GM23338 (cell line): ENCODE measurements around the gene ZNF860. TPM values are rescaled to one million over a fixed set of nuclear protein-coding genes. Genes with fewer than 3 reads are reported as not detected.

Source experiments
- ATAC-seq: fragments of 200-7000 bp; cut with Tn5 transposase; 3 replicates; pipeline ENCODE4 v1.9.1; 2020
- DNase-seq: peaks from one replicate; pipeline ENCODE4 v3.0.0-alpha.2; 2015; ENCODE audit warnings: low spot score
- H2AFZ ChIP-seq: fragments of 200-600 bp; sonication (generic); 2 replicates; pipeline ENCODE4 v1.8.0; 2016; ENCODE audit warnings: antibody characterized with exemption, mild to moderate bottlenecking, moderate library complexity
- H3F3A ChIP-seq: fragments of 200-600 bp; sonication (generic); replicated peaks from 2 replicates; pipeline ENCODE4 v1.8.0; 2017; ENCODE audit warnings: antibody characterized with exemption, mixed run types, low read depth
- H3K27ac ChIP-seq: fragments of 200-600 bp; sonication (generic); 2 replicates; pipeline ENCODE4 v1.6.1; 2016; ENCODE audit warnings: low read depth
- H3K27me3 ChIP-seq: fragments of 200-600 bp; sonication (generic); 2 replicates; pipeline ENCODE4 v1.8.0; 2016; ENCODE audit warnings: mild to moderate bottlenecking, mixed run types, moderate library complexity; ENCODE audit not compliant: insufficient read depth
- H3K36me3 ChIP-seq: fragments of 200-600 bp; sonication (generic); 2 replicates; pipeline ENCODE4 v1.8.0; 2016; ENCODE audit warnings: mild to moderate bottlenecking; ENCODE audit not compliant: insufficient read depth
- H3K4me1 ChIP-seq: fragments of 200-600 bp; sonication (generic); 2 replicates; pipeline ENCODE4 v1.8.0; 2016; ENCODE audit warnings: mild to moderate bottlenecking, moderate library complexity; ENCODE audit not compliant: insufficient read depth
- H3K4me2 ChIP-seq: fragments of 200-600 bp; sonication (generic); 2 replicates; pipeline ENCODE4 v1.7.1; 2017; ENCODE audit warnings: mixed run types
- H3K4me3 ChIP-seq: fragments of 200-600 bp; sonication (generic); 2 replicates; pipeline ENCODE4 v1.6.1; 2016; ENCODE audit warnings: mixed run types
- H3K79me2 ChIP-seq: fragments of 200-600 bp; sonication (generic); replicated peaks from 2 replicates; pipeline ENCODE4 v1.8.0; 2017; ENCODE audit warnings: mild to moderate bottlenecking; ENCODE audit not compliant: insufficient read depth
- H3K9me2 ChIP-seq: fragments of 200-600 bp; sonication (generic); 2 replicates; pipeline ENCODE4 v1.8.0; 2017; ENCODE audit not compliant: insufficient read depth
- H4K20me1 ChIP-seq: fragments of 200-600 bp; sonication (generic); replicated peaks from 2 replicates; pipeline ENCODE4 v1.8.0; 2017; ENCODE audit warnings: mild to moderate bottlenecking; ENCODE audit not compliant: insufficient read depth
- H3K27ac Mint-ChIP-seq: 2 replicates; pipeline ENCODE4 v1.8.0; 2020; ENCODE audit warnings: inconsistent platforms, mild to moderate bottlenecking, moderate library complexity, mixed read lengths
- H3K27me3 Mint-ChIP-seq: 3 replicates; pipeline ENCODE4 v1.8.0; 2022; ENCODE audit warnings: low read depth, mild to moderate bottlenecking, moderate library complexity, mixed read lengths, inconsistent platforms; ENCODE audit not compliant: insufficient read depth, poor library complexity
- H3K36me3 Mint-ChIP-seq: 3 replicates; pipeline ENCODE4 v1.8.0; 2021; ENCODE audit warnings: low read depth, mild to moderate bottlenecking, inconsistent platforms, moderate library complexity, mixed read lengths
- H3K4me1 Mint-ChIP-seq: 3 replicates; pipeline ENCODE4 v1.8.0; 2020; ENCODE audit warnings: mild to moderate bottlenecking, inconsistent platforms, mixed read lengths
- H3K4me3 Mint-ChIP-seq: 3 replicates; pipeline ENCODE4 v1.8.0; 2021; ENCODE audit warnings: moderate library complexity, mild to moderate bottlenecking, inconsistent platforms, mixed read lengths
- H3K9me3 Mint-ChIP-seq: 3 replicates; pipeline ENCODE4 v1.8.0; 2020; ENCODE audit warnings: moderate library complexity, mild to moderate bottlenecking, inconsistent platforms, mixed read lengths
- EZH2phosphoT487 ChIP-seq: fragments of 200-600 bp; sonication (generic); IDR thresholded peaks from one replicate; pipeline ENCODE4 v1.8.1; 2018; ENCODE audit warnings: antibody characterized with exemption; ENCODE audit not compliant: unreplicated experiment
- JUNB ChIP-seq: IDR thresholded peaks from one replicate; pipeline ENCODE4 v1.6.1; 2016; ENCODE audit warnings: antibody characterized with exemption; ENCODE audit not compliant: unreplicated experiment
- REST ChIP-seq: IDR thresholded peaks from one replicate; pipeline ENCODE4 v1.6.1; 2018; ENCODE audit warnings: antibody characterized with exemption; ENCODE audit not compliant: unreplicated experiment
- ZNF114 ChIP-seq: fragments of 250-450 bp; sonication (Bioruptor Pico); IDR thresholded peaks from 2 replicates; pipeline ENCODE4 v1.5.0; 2020; ENCODE audit warnings: mild to moderate bottlenecking, moderate library complexity
- ZNF462 ChIP-seq: fragments of 250-450 bp; sonication (Bioruptor Pico); IDR thresholded peaks from 2 replicates; pipeline ENCODE4 v1.5.0; 2020; ENCODE audit warnings: mild to moderate bottlenecking, moderate library complexity
- polyA plus RNA-seq: library from polyadenylated mRNA; unstranded; fragments of >200 nt; fragmentation: Nextera tagmentation; extraction: Ambion mirVana; gene quantifications from 2 replicates; pipeline ENCODE4 v1.2.1, GENCODE V29; 2016
- total RNA-seq: library from RNA; depleted of rRNA; stranded (reverse); fragments of >200 nt; shearing (Covaris generic); gene quantifications from 2 replicates; pipeline ENCODE4 v1.2.3, GENCODE V29; 2014

The ZNF860 gene
- total and polyA plus RNA-seq, 2 experiments from 2014 or later, result 5.2 to 12.4 TPM

GRCh38 chr3:31953091-31953490 is 28.5 kb upstream of the ZNF860 start:
- Histone ChIP-seq H3K27me3 (no peaks in the 10 kb centered on the region), H3K79me2 (peaks cover 100% of the 10 kb centered on the region), H3K4me3 (no peak overlapping the region), H3F3A (no peaks in the 10 kb centered on the region), H3K27ac (no peak overlapping the region), H3K36me3 (0 out of 2 replicates have a peak, but pooled peaks cover 7% of the 10 kb centered on the region), H2AFZ (no peak overlapping the region), H3K4me2 (no peak overlapping the region), H3K4me1 (peaks cover 48% of the 10 kb centered on the region), H4K20me1 (peaks cover 24% of the 10 kb centered on the region), H3K9me2 (no peaks in the 10 kb centered on the region; the same call in 1 of the 2 replicates)
- TF ChIP-seq JUNB (no peak), REST (no peak), ZNF114 (CRISPR knock-in tag) (no peak), ZNF462 (no peak), EZH2phosphoT487 (no peak)
- peaks cover 46% of the 10 kb centered on the region for H3K4me1 Mint-ChIP-seq
- no peak for DNase-seq
- peaks cover 37% of the 10 kb centered on the region for H3K9me3 Mint-ChIP-seq
- no peak overlapping the region for H3K4me3 Mint-ChIP-seq
- ATAC-seq, result no peak
- H3K36me3 Mint-ChIP-seq, result peaks cover 75% of the 10 kb centered on the region
- H3K27ac Mint-ChIP-seq, result no peak overlapping the region
- peaks cover 12% of the 10 kb centered on the region for H3K27me3 Mint-ChIP-seq
